Measurements from ENCODE around the gene SRGAP3. TPM values are rescaled to one million over a fixed set of nuclear protein-coding genes. Genes with fewer than 3 reads are reported as not detected.

The SRGAP3 gene
- total RNA-seq, 1 experiment from 2014 or later: 0.69 TPM

DNA sequence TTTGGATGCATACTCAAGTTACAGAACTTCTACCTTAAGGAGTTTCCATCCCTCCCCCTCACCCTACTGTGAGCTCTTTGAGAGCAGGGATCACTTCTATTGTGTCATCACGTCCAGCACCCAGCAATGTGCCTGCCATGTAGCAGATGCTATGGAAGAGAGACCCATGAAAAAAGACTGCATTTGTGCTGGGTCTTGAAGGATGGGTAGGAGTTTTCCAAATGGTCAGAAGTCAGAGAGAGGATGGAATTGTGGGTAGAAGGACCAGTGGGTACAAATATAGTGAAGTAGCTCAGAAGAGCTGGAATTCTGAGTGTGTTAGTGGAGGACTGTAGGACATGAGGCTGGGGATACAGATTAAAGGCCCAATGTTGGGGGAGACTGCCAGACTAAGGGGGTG lies 141.7 kb downstream of the SRGAP3 start:
- DNase-seq (ENCODE audit: low spot score): no peak
- Histone ChIP-seq H3K27me3 (replicated peaks; ENCODE audit: insufficient read depth, low read depth, low read length, poor library complexity) (no peaks in the 10 kb centered on the region), H3K4me3 (ENCODE audit: low read depth, low read length, poor library complexity, severe bottlenecking) (no peak overlapping the region), H3K27ac (ENCODE audit: low read depth, low read length, poor library complexity, severe bottlenecking) (no peak overlapping the region), H3K4me1 (ENCODE audit: insufficient read depth, low read length, poor library complexity, severe bottlenecking) (no peaks in the 10 kb centered on the region), H3K36me3 (ENCODE audit: insufficient read depth, low read length, poor library complexity, severe bottlenecking) (no peaks in the 10 kb centered on the region), H3K9me3 (ENCODE audit: low read depth, low read length, poor library complexity, severe bottlenecking) (no peaks in the 10 kb centered on the region)
- no TSS peak for BruUV-seq (replicated peaks)
- ChIA-PET POLR2A (ENCODE audit: low non-redundant PET) (no interaction called here), CTCF (no interaction called here)
- no peak for TF ChIP-seq EZH2 (IDR thresholded peaks at IDR 0.05; ENCODE audit: borderline replicate concordance, low read depth, low read length, poor library complexity, severe bottlenecking)
- TF ChIP-seq, protein P1, sequence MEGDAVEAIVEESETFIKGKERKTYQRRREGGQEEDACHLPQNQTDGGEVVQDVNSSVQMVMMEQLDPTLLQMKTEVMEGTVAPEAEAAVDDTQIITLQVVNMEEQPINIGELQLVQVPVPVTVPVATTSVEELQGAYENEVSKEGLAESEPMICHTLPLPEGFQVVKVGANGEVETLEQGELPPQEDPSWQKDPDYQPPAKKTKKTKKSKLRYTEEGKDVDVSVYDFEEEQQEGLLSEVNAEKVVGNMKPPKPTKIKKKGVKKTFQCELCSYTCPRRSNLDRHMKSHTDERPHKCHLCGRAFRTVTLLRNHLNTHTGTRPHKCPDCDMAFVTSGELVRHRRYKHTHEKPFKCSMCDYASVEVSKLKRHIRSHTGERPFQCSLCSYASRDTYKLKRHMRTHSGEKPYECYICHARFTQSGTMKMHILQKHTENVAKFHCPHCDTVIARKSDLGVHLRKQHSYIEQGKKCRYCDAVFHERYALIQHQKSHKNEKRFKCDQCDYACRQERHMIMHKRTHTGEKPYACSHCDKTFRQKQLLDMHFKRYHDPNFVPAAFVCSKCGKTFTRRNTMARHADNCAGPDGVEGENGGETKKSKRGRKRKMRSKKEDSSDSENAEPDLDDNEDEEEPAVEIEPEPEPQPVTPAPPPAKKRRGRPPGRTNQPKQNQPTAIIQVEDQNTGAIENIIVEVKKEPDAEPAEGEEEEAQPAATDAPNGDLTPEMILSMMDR (conservative IDR thresholded peaks at IDR 0.05; ENCODE audit: low read depth, low read length): no peak
- intact Hi-C loops (cut with micrococcal nuclease; ENCODE audit: unreplicated experiment): no loop called here

DNA sequence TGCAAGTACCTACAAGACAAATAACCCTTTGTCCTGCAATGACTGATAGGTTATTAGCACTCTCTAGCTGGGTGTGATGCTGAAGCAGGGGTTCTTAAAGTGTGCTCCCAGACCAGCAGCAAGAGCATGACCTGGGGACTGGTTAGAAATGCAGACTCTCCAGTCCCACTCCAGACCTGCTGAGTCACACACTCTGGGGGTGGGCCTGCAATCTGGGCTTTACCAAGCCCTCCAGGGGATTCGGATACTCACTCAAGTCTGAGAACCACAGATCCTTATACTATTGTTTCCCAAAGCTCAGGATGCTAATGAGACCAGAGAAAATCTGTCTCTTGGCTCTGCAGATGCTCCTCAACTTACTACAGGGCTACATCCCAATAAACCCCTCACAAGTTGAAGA lies 144.0 kb downstream of the SRGAP3 start:
- Histone ChIP-seq H3K27ac (ENCODE audit: low read depth, low read length, poor library complexity, severe bottlenecking) (no peak overlapping the region), H3K4me1 (ENCODE audit: insufficient read depth, low read length, poor library complexity, severe bottlenecking) (no peaks in the 10 kb centered on the region), H3K36me3 (ENCODE audit: insufficient read depth, low read length, poor library complexity, severe bottlenecking) (no peaks in the 10 kb centered on the region), H3K4me3 (ENCODE audit: low read depth, low read length, poor library complexity, severe bottlenecking) (no peak overlapping the region), H3K9me3 (ENCODE audit: low read depth, low read length, poor library complexity, severe bottlenecking) (no peaks in the 10 kb centered on the region), H3K27me3 (replicated peaks; ENCODE audit: insufficient read depth, low read depth, low read length, poor library complexity) (no peaks in the 10 kb centered on the region)
- ChIA-PET CTCF (no interaction called here), POLR2A (ENCODE audit: low non-redundant PET) (no interaction called here)
- BruUV-seq (replicated peaks): no TSS peak
- TF ChIP-seq, protein P1 (conservative IDR thresholded peaks at IDR 0.05; ENCODE audit: low read depth, low read length): no peak
- TF ChIP-seq EZH2 (IDR thresholded peaks at IDR 0.05; ENCODE audit: borderline replicate concordance, low read depth, low read length, poor library complexity, severe bottlenecking): no peak
- intact Hi-C loops (cut with micrococcal nuclease; ENCODE audit: unreplicated experiment): no loop called here
- no peak for DNase-seq (ENCODE audit: low spot score)

DNA sequence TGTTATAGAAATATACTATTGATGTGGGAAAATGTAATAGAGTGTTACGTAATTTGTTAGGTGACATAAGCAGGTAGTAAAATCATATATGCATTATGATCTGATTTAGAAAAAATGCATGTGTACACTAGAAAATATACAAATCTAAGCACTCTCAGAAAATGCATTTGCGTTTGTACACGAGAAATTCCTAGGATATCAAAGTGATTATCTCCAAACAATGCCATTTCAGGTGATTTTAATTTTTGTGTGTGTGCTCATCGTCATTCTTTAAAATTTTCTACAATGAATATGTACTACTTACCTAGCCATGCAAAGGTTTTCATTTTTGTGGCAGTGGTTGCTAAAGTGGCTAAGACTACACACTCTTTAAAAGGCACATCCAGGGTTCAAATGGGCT lies 145.3 kb downstream of the SRGAP3 start:
- ChIA-PET CTCF (no interaction called here), POLR2A (ENCODE audit: low non-redundant PET) (no interaction called here)
- no TSS peak for BruUV-seq (replicated peaks)
- no peak for DNase-seq (ENCODE audit: low spot score)
- no peaks in the 10 kb centered on the region for H3K27me3 ChIP-seq (replicated peaks; ENCODE audit: insufficient read depth, low read depth, low read length, poor library complexity)
- intact Hi-C loops (cut with micrococcal nuclease; ENCODE audit: unreplicated experiment): no loop called here
- no peak overlapping the region for H3K4me3 ChIP-seq (ENCODE audit: low read depth, low read length, poor library complexity, severe bottlenecking)
- H3K36me3 ChIP-seq (ENCODE audit: insufficient read depth, low read length, poor library complexity, severe bottlenecking): no peaks in the 10 kb centered on the region
- no peak overlapping the region for H3K27ac ChIP-seq (ENCODE audit: low read depth, low read length, poor library complexity, severe bottlenecking)
- no peaks in the 10 kb centered on the region for H3K9me3 ChIP-seq (ENCODE audit: low read depth, low read length, poor library complexity, severe bottlenecking)
- no peaks in the 10 kb centered on the region for H3K4me1 ChIP-seq (ENCODE audit: insufficient read depth, low read length, poor library complexity, severe bottlenecking)
- no peak for TF ChIP-seq EZH2 (IDR thresholded peaks at IDR 0.05; ENCODE audit: borderline replicate concordance, low read depth, low read length, poor library complexity, severe bottlenecking)
- TF ChIP-seq, protein P1 (conservative IDR thresholded peaks at IDR 0.05; ENCODE audit: low read depth, low read length): no peak

Measured in A673 (cell line).